PC-3 (cell line): ENCODE data around the gene CIZ1. TPM values are rescaled to one million over a fixed set of nuclear protein-coding genes. Genes with fewer than 3 reads are reported as not detected.

Source experiments
- ATAC-seq: fragments of 200-7000 bp; cut with Tn5 transposase; 2 replicates; pipeline ENCODE4 v1.9.1; 2020; ENCODE audit warnings: mild to moderate bottlenecking, moderate library complexity
- BruUV-seq: library from RNA; stranded (reverse); fragments of 400-500 nt; replicated peaks from 2 replicates; lab custom pipeline; 2021; lab: Mats Ljungman, UMichigan
- CTCF ChIA-PET: fragments of 300-600 bp; sonication (Branson Sonifier 250); formaldehyde crosslinking; loops from one replicate; lab custom pipeline; 2022; ENCODE audit warnings: antibody characterized with exemption; lab: Charles Lee
- POLR2A ChIA-PET: fragments of 300-600 bp; sonication (Branson Sonifier 250); formaldehyde crosslinking; loops from one replicate; lab custom pipeline; 2022; ENCODE audit warnings: antibody characterized with exemption; ENCODE audit not compliant: unreplicated experiment; lab: Charles Lee
- DNase-seq: peaks from one replicate; pipeline ENCODE4 v3.0.0-alpha.2; 2015
- H2AFZ ChIP-seq: fragments of 300-600 bp; sonication (generic); 2 replicates; pipeline ENCODE4 v1.6.0; 2016; ENCODE audit warnings: antibody characterized with exemption, low read length
- H3F3A ChIP-seq: fragments of 300-600 bp; sonication (generic); one replicate; pipeline ENCODE4 v1.6.0; 2017; ENCODE audit warnings: antibody characterized with exemption, low read length, control low read depth, mild to moderate bottlenecking; ENCODE audit not compliant: unreplicated experiment
- H3K27ac ChIP-seq: fragments of 300-600 bp; sonication (generic); 2 replicates; pipeline ENCODE4 v1.5.1; 2016; ENCODE audit warnings: mild to moderate bottlenecking, low read length
- H3K27me3 ChIP-seq: fragments of 300-600 bp; sonication (generic); 2 replicates; pipeline ENCODE4 v1.6.1; 2016; ENCODE audit warnings: low read length, mixed read lengths
- H3K36me3 ChIP-seq: fragments of 300-600 bp; sonication (generic); 2 replicates; pipeline ENCODE4 v1.6.1; 2016; ENCODE audit warnings: low read depth, mixed run types, low read length, mixed read lengths
- H3K4me1 ChIP-seq: fragments of 300-600 bp; sonication (generic); 2 replicates; pipeline ENCODE4 v1.5.1; 2016; ENCODE audit warnings: low read length; ENCODE audit not compliant: insufficient read depth
- H3K4me2 ChIP-seq: fragments of 300-600 bp; sonication (generic); 2 replicates; pipeline ENCODE4 v1.6.0; 2016; ENCODE audit warnings: low read length
- H3K4me3 ChIP-seq: fragments of 300-600 bp; sonication (generic); 2 replicates; pipeline ENCODE4 v1.5.1; 2016; ENCODE audit warnings: mild to moderate bottlenecking, low read length, mixed read lengths
- H3K79me2 ChIP-seq: fragments of 300-600 bp; sonication (generic); 2 replicates; pipeline ENCODE4 v1.6.1; 2017; ENCODE audit warnings: low read length, mixed read lengths
- H3K9ac ChIP-seq: fragments of 300-600 bp; sonication (generic); 2 replicates; pipeline ENCODE4 v1.6.0; 2016; ENCODE audit warnings: mild to moderate bottlenecking, low read length
- H3K9me2 ChIP-seq: fragments of 300-600 bp; sonication (generic); replicated peaks from 2 replicates; pipeline ENCODE4 v1.6.1; 2016; ENCODE audit warnings: mixed run types, low read length, mixed read lengths
- H3K9me3 ChIP-seq: fragments of 300-600 bp; sonication (generic); 2 replicates; pipeline ENCODE4 v1.6.1; 2016; ENCODE audit warnings: low read length, mixed read lengths
- H4K20me1 ChIP-seq: fragments of 300-600 bp; sonication (generic); 2 replicates; pipeline ENCODE4 v1.6.1; 2016; ENCODE audit warnings: low read length, mixed read lengths
- EZH2 ChIP-seq: fragments of 300-600 bp; sonication (generic); IDR thresholded peaks from one replicate; pipeline ENCODE4 v1.6.1; 2017; ENCODE audit warnings: antibody characterized with exemption, mild to moderate bottlenecking, low read length; ENCODE audit not compliant: unreplicated experiment
- EZH2phosphoT487 ChIP-seq: fragments of 300-600 bp; sonication (generic); IDR thresholded peaks from 2 replicates; pipeline ENCODE4 v1.6.1; 2018; ENCODE audit warnings: mild to moderate bottlenecking, antibody characterized with exemption, low read length, borderline replicate concordance
- intact Hi-C: fragments of 100-400 bp; cut with micrococcal nuclease; formaldehyde crosslinking; loops from 2 replicates; pipeline ENCODE4 v1.9.0; 2023
- total RNA-seq: library from RNA; depleted of rRNA; stranded (reverse); fragments of >200 nt; gene quantifications from 2 replicates; pipeline ENCODE4 v1.2.3, GENCODE V29; 2014
- TF ChIP-seq, protein P1 (sequence below): fragments of 300-600 bp; sonication (generic); conservative IDR thresholded peaks from 2 replicates; pipeline ENCODE4 v1.5.1; 2017; ENCODE audit warnings: antibody characterized with exemption, low read depth, mild to moderate bottlenecking, low read length

Gene CIZ1
- total RNA-seq, 1 experiment from 2014 or later, result 46.1 TPM

DNA sequence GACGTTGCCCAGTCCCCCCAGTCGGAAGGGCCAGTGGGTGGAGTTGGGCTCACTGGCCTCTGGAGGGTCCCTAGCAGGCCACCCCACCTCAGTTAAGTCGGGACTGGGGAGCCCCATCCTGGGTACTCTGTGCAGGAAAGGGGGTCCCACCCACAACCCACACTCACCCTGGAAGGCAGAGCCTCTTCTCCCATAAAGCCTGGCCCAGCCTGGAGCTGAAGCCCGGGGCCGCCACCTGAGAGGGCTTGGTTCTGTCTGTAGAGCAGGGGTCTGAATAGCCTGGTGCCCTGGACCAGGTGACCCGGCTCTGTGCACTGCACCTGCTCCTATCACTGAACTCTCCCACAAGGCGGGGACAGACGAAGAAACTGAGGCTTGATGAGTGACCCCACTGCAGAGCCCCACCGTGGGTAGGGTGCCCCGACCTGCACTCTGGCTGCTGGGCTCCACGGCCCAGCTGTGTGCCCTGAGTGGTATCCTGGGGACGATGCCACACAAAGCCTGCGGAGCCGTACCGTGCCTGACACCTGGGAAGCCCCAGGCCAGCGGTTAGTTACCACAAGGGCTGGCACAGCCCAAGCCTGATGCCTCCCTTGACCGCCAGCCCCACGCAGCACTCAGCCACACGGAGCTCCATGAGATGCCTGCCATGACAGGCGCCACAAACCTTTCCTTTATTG is 71.2 kb downstream of the CIZ1 start:
- H2AFZ ChIP-seq, result no peak overlapping the region
- H3K9me3 ChIP-seq, result no peaks in the 10 kb centered on the region
- ATAC-seq, result no peak
- peaks cover 6% of the 10 kb centered on the region for H3K4me1 ChIP-seq
- intact Hi-C loops, result no loop called here
- H3F3A ChIP-seq, result no peaks in the 10 kb centered on the region
- H3K9ac ChIP-seq, result no peak overlapping the region
- ChIA-PET POLR2A (no interaction called here), CTCF (no interaction called here)
- TF ChIP-seq EZH2 (no peak), EZH2phosphoT487 (no peak)
- TF ChIP-seq, protein P1, sequence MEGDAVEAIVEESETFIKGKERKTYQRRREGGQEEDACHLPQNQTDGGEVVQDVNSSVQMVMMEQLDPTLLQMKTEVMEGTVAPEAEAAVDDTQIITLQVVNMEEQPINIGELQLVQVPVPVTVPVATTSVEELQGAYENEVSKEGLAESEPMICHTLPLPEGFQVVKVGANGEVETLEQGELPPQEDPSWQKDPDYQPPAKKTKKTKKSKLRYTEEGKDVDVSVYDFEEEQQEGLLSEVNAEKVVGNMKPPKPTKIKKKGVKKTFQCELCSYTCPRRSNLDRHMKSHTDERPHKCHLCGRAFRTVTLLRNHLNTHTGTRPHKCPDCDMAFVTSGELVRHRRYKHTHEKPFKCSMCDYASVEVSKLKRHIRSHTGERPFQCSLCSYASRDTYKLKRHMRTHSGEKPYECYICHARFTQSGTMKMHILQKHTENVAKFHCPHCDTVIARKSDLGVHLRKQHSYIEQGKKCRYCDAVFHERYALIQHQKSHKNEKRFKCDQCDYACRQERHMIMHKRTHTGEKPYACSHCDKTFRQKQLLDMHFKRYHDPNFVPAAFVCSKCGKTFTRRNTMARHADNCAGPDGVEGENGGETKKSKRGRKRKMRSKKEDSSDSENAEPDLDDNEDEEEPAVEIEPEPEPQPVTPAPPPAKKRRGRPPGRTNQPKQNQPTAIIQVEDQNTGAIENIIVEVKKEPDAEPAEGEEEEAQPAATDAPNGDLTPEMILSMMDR, result no peak
- DNase-seq, result no peak
- no peaks in the 10 kb centered on the region for H4K20me1 ChIP-seq
- BruUV-seq, result no TSS peak
- H3K27ac ChIP-seq, result no peak overlapping the region
- H3K4me2 ChIP-seq, result no peak overlapping the region
- no peak overlapping the region for H3K4me3 ChIP-seq
- H3K36me3 ChIP-seq, result peaks cover 11% of the 10 kb centered on the region
- H3K27me3 ChIP-seq, result no peaks in the 10 kb centered on the region
- peaks cover 7% of the 10 kb centered on the region; the same call in 1 of the 2 replicates for H3K79me2 ChIP-seq
- no peaks in the 10 kb centered on the region for H3K9me2 ChIP-seq

DNA sequence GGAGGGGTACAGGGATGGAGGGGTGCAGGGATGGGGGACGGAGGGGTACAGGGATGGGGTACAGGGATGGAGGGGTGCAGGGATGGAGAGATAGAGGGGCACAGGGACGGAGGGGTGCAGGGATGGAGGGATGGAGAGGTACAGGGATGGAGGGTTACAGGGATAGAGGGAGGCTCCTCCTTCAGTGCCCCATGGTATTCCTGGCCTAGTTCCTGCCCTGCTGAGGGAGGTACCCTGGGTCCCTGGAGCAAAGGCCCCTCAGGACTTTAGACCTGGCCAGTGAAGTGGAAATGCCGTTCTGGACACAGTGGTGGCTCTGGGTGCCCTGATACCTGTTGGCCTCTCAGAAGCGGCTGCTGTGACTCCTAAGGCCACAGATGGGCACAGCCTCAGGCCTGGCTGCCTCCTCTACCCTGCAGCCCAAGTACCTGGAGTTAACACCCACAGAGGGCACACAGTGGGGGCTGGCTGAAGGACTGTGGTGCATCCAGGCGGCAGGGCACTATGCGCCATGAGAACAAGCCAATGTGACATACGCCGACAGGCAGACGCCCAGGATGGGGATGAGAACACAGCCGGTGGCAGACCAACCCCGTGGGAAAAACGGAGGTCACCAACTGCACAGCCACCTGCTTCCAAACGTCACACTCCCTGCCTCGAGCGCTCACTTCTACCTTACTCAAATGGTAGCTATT is 72.3 kb downstream of the CIZ1 start:
- H3K27ac ChIP-seq, result no peak overlapping the region
- H2AFZ ChIP-seq, result no peak overlapping the region
- ChIA-PET CTCF (no interaction called here), POLR2A (no interaction called here)
- intact Hi-C loops, result no loop called here
- H3K9ac ChIP-seq, result no peak overlapping the region
- BruUV-seq, result no TSS peak
- H3K4me1 ChIP-seq, result peaks cover 6% of the 10 kb centered on the region
- TF ChIP-seq, protein P1, result no peak
- TF ChIP-seq EZH2phosphoT487, result no peak
- ATAC-seq (no peak; the same call in 1 of the 2 replicates), DNase-seq (no peak)
- no peaks in the 10 kb centered on the region for H3F3A ChIP-seq
- H4K20me1 ChIP-seq, result no peaks in the 10 kb centered on the region
- H3K36me3 ChIP-seq, result peaks cover 3% of the 10 kb centered on the region; the same call in 1 of the 2 replicates
- no peak overlapping the region for H3K4me3 ChIP-seq
- no peaks in the 10 kb centered on the region for H3K79me2 ChIP-seq
- H3K9me2 ChIP-seq, result no peaks in the 10 kb centered on the region
- no peaks in the 10 kb centered on the region for H3K27me3 ChIP-seq
- H3K9me3 ChIP-seq, result no peaks in the 10 kb centered on the region
- H3K4me2 ChIP-seq, result no peak overlapping the region

DNA sequence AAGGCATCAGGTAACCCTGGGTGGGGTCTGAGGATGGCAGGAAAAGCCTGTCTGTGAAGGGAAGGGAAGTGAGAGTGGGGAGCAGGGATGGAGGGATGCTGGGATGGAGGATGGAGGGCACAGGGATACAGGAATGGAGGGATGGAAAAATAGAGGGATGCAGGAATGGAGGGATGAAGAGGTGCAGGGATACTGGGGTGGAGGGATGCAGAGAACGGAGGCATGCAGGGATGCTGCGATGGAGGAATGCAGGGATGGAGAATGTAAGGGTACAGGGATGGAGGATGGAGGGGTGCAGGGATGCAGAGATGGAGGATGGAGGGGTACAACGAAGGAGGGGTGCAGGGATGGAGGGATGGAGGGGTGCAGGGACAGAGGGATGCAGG is 72.9 kb downstream of the CIZ1 start:
- CTCF ChIA-PET, result interaction anchor here (1.7 kb wide), 2 partner anchors 19 to 39 kb away, joined by 3 to 7 read pairs; no protein-coding TSS in a partner anchor

More for the DNA sequence above, 72.9 kb downstream of the CIZ1 start:
- Histone ChIP-seq H3K36me3 (peaks cover 3% of the 10 kb centered on the region; the same call in 1 of the 2 replicates), H3K27ac (no peak overlapping the region), H3F3A (no peaks in the 10 kb centered on the region), H3K79me2 (no peaks in the 10 kb centered on the region), H2AFZ (no peak overlapping the region), H3K4me3 (no peak overlapping the region), H3K4me2 (0 out of 2 replicates have a peak overlapping the region, but pooled peaks have one; percentile 64), H3K4me1 (peaks cover 6% of the 10 kb centered on the region), H3K9me3 (no peaks in the 10 kb centered on the region), H3K27me3 (no peaks in the 10 kb centered on the region), H3K9ac (no peak overlapping the region), H3K9me2 (no peaks in the 10 kb centered on the region), H4K20me1 (no peaks in the 10 kb centered on the region)
- no TSS peak for BruUV-seq
- ATAC-seq (no peak; the same call in 1 of the 2 replicates), DNase-seq (no peak)
- POLR2A ChIA-PET, result no interaction called here
- intact Hi-C loops, result no loop called here
- no peak for TF ChIP-seq EZH2phosphoT487
- TF ChIP-seq EZH2, result no peak
- TF ChIP-seq, protein P1, result no peak
